MM.1S (cell line): ENCODE data around the gene LAG3.
"Not testable (repeated sequence)": the region's sequence is repeated elsewhere in the genome, so short reads cannot be mapped to it uniquely, and the experiment has no call there.

Experiments
- DNase-seq: peaks from one replicate; pipeline ENCODE4 v3.0.0-alpha.2; 2015
- H2AFZ ChIP-seq: fragments of 300-600 bp; sonication (generic); 2 replicates; pipeline ENCODE4 v1.6.0; 2016; ENCODE audit warnings: antibody characterized with exemption, low read length
- H3F3A ChIP-seq: fragments of 300-600 bp; sonication (generic); 2 replicates; pipeline ENCODE4 v1.6.1; 2016; ENCODE audit warnings: mild to moderate bottlenecking, antibody characterized with exemption, low read length, moderate library complexity, mixed read lengths; ENCODE audit not compliant: insufficient read depth
- H3K27ac ChIP-seq: fragments of 300-600 bp; sonication (generic); 2 replicates; pipeline ENCODE4 v1.5.1; 2016; ENCODE audit warnings: mild to moderate bottlenecking, low read length
- H3K27me3 ChIP-seq: fragments of 300-600 bp; sonication (generic); replicated peaks from 2 replicates; pipeline ENCODE4 v1.6.0; 2016; ENCODE audit warnings: low read length; ENCODE audit not compliant: insufficient read depth
- H3K36me3 ChIP-seq: fragments of 300-600 bp; sonication (generic); replicated peaks from 2 replicates; pipeline ENCODE4 v1.6.1; 2016; ENCODE audit warnings: mild to moderate bottlenecking, low read length, mixed read lengths; ENCODE audit not compliant: insufficient read depth
- H3K4me1 ChIP-seq: fragments of 300-600 bp; sonication (generic); 2 replicates; pipeline ENCODE4 v1.6.1; 2016; ENCODE audit warnings: low read length, mixed read lengths
- H3K4me2 ChIP-seq: fragments of 300-600 bp; sonication (generic); 2 replicates; pipeline ENCODE4 v1.6.0; 2016; ENCODE audit warnings: low read depth, low read length
- H3K4me3 ChIP-seq: fragments of 300-600 bp; sonication (generic); 2 replicates; pipeline ENCODE4 v1.5.1; 2016; ENCODE audit warnings: low read length, mixed read lengths
- H3K79me2 ChIP-seq: fragments of 300-600 bp; sonication (generic); 2 replicates; pipeline ENCODE4 v1.6.1; 2016; ENCODE audit warnings: mixed run types, low read length, mixed read lengths
- H3K9ac ChIP-seq: fragments of 300-600 bp; sonication (generic); 2 replicates; pipeline ENCODE4 v1.6.1; 2016; ENCODE audit warnings: low read length, mixed read lengths
- H3K9me2 ChIP-seq: fragments of 300-600 bp; sonication (generic); replicated peaks from 2 replicates; pipeline ENCODE4 v1.6.1; 2016; ENCODE audit warnings: mild to moderate bottlenecking, low read length, mixed read lengths; ENCODE audit not compliant: insufficient read depth
- H3K9me3 ChIP-seq: fragments of 300-600 bp; sonication (generic); replicated peaks from 2 replicates; pipeline ENCODE4 v1.6.1; 2016; ENCODE audit warnings: mild to moderate bottlenecking, low read length, mixed read lengths; ENCODE audit not compliant: insufficient read depth
- H4K20me1 ChIP-seq: fragments of 300-600 bp; sonication (generic); 2 replicates; pipeline ENCODE4 v1.6.1; 2016; ENCODE audit warnings: mild to moderate bottlenecking, low read length, moderate library complexity, mixed read lengths; ENCODE audit not compliant: insufficient read depth
- CTCF ChIP-seq: fragments of 300-600 bp; sonication (generic); IDR thresholded peaks from 2 replicates; pipeline ENCODE4 v1.5.1; 2016; ENCODE audit warnings: antibody characterized with exemption, low read length, mixed read lengths
- EZH2 ChIP-seq: fragments of 300-600 bp; sonication (generic); optimal IDR thresholded peaks from 2 replicates; pipeline ENCODE3; 2017; ENCODE audit warnings: low read depth, mild to moderate bottlenecking, antibody characterized with exemption, low read length, mixed read lengths
- EZH2phosphoT487 ChIP-seq: fragments of 300-600 bp; sonication (generic); IDR thresholded peaks from 2 replicates; pipeline ENCODE4 v1.6.1; 2018; ENCODE audit warnings: antibody characterized with exemption, low read length

LAG3 gene

GRCh38 chr12:6736754-6737153 is 35.6 kb upstream of the LAG3 start:
- H3K4me3 ChIP-seq, result no peak overlapping the region
- no peaks in the 10 kb centered on the region for H3K79me2 ChIP-seq
- no peaks in the 10 kb centered on the region for H3K36me3 ChIP-seq
- peaks cover 5% of the 10 kb centered on the region; the same call in 1 of the 2 replicates for H3F3A ChIP-seq
- no peaks in the 10 kb centered on the region for H3K9me3 ChIP-seq
- TF ChIP-seq CTCF (no peak), EZH2phosphoT487 (no peak), EZH2 (no peak)
- H3K9me2 ChIP-seq, result no peaks in the 10 kb centered on the region
- peaks cover 11% of the 10 kb centered on the region for H3K4me1 ChIP-seq
- H3K27ac ChIP-seq, result no peak overlapping the region
- H3K27me3 ChIP-seq, result no peaks in the 10 kb centered on the region
- no peak overlapping the region for H2AFZ ChIP-seq
- H4K20me1 ChIP-seq, result no peaks in the 10 kb centered on the region
- no peak overlapping the region for H3K4me2 ChIP-seq
- no peak overlapping the region for H3K9ac ChIP-seq
- no peak for DNase-seq

- not testable (repeated sequence) for H4K20me1 ChIP-seq, H3K27ac ChIP-seq, H3K36me3 ChIP-seq, H3K9ac ChIP-seq, H3K4me1 ChIP-seq, H3K4me2 ChIP-seq, H3K4me3 ChIP-seq, H3K79me2 ChIP-seq, H3K9me3 ChIP-seq, H3K27me3 ChIP-seq, H2AFZ ChIP-seq, H3F3A ChIP-seq, H3K9me2 ChIP-seq, DNase-seq
Observed at GRCh38 chr12:6742080-6742479, 30.2 kb upstream of the LAG3 start.

GRCh38 chr12:6742834-6743233 is 29.5 kb upstream of the LAG3 start:
- no peak overlapping the region for H3K27ac ChIP-seq
- TF ChIP-seq EZH2phosphoT487 (no peak), CTCF (no peak), EZH2 (no peak)

GRCh38 chr12:6743300-6743699 is 29.0 kb upstream of the LAG3 start:
- not testable (repeated sequence) for H4K20me1 ChIP-seq, H2AFZ ChIP-seq, H3K9me2 ChIP-seq, H3K79me2 ChIP-seq, DNase-seq, H3K4me1 ChIP-seq, H3K27me3 ChIP-seq, H3K4me3 ChIP-seq, H3K9ac ChIP-seq, H3K4me2 ChIP-seq, H3K36me3 ChIP-seq, H3K9me3 ChIP-seq, H3F3A ChIP-seq, H3K27ac ChIP-seq

More at GRCh38 chr12:6742834-6743233, 29.5 kb upstream of the LAG3 start:
- Histone ChIP-seq H3K27me3 (no peaks in the 10 kb centered on the region), H3K4me1 (no peaks in the 10 kb centered on the region), H3K9me3 (no peaks in the 10 kb centered on the region), H4K20me1 (no peaks in the 10 kb centered on the region), H3K36me3 (no peaks in the 10 kb centered on the region), H3K4me2 (no peak overlapping the region), H3K79me2 (no peaks in the 10 kb centered on the region), H3K9me2 (no peaks in the 10 kb centered on the region), H2AFZ (no peak overlapping the region), H3K4me3 (no peak overlapping the region), H3F3A (no peaks in the 10 kb centered on the region), H3K9ac (no peak overlapping the region)
- no peak for DNase-seq
